ENCODE data around the gene CT45A2. TPM values are rescaled to one million over a fixed set of nuclear protein-coding genes. Genes with fewer than 3 reads are reported as not detected.
"Not testable (repeated sequence)": the region's sequence is repeated elsewhere in the genome, so short reads cannot be mapped to it uniquely, and the experiment has no call there.

The CT45A2 gene, protein sequence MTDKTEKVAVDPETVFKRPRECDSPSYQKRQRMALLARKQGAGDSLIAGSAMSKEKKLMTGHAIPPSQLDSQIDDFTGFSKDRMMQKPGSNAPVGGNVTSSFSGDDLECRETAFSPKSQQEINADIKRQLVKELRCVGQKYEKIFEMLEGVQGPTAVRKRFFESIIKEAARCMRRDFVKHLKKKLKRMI
- not detected for total RNA-seq

DNA sequence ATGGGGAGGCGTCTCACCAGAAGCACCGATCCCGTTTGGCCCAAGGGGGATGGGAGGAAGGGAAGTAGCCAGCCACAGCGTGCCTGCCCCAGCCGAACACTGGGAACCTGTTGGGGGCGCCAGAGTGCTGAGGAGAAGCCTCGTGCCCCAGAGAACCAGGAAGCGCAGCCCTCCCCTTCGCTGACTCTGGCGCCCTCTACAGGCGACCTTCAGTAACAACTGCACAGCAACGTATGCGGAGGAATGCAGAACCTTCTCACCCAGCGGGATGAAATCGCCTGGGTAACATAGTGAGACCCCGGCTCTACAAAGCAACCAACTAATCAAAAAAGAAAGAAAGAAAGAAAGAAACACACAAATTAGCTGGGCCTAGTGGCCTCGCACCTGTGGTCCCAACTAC, at the start of gene CT45A2:
CT45A2 (minus strand) TSS at position 101 of the 400 bp plus-strand sequence. CDS start 3,747 bp downstream, outside the sequence.
- DNase-seq; POLR2A ChIA-PET; H3K27me3 Mint-ChIP-seq; H3K36me3 Mint-ChIP-seq; H3K9me3 Mint-ChIP-seq; H3K27ac Mint-ChIP-seq; H3K4me3 Mint-ChIP-seq; ATAC-seq (ENCODE audit: low read depth); H3K4me1 Mint-ChIP-seq: not testable (repeated sequence)

DNA sequence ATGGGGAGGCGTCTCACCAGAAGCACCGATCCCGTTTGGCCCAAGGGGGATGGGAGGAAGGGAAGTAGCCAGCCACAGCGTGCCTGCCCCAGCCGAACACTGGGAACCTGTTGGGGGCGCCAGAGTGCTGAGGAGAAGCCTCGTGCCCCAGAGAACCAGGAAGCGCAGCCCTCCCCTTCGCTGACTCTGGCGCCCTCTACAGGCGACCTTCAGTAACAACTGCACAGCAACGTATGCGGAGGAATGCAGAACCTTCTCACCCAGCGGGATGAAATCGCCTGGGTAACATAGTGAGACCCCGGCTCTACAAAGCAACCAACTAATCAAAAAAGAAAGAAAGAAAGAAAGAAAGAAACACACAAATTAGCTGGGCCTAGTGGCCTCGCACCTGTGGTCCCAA, 34.6 kb upstream of the CT45A2 start, which contains the start of gene CT45A8:
CT45A8 (minus strand) TSS at position 101 of the 400 bp plus-strand sequence. CDS start 3,755 bp downstream, outside the sequence.
- H3K36me3 Mint-ChIP-seq; H3K4me3 Mint-ChIP-seq; H3K9me3 Mint-ChIP-seq; DNase-seq; H3K4me1 Mint-ChIP-seq; H3K27ac Mint-ChIP-seq; POLR2A ChIA-PET; H3K27me3 Mint-ChIP-seq; ATAC-seq (ENCODE audit: low read depth): not testable (repeated sequence)

DNA sequence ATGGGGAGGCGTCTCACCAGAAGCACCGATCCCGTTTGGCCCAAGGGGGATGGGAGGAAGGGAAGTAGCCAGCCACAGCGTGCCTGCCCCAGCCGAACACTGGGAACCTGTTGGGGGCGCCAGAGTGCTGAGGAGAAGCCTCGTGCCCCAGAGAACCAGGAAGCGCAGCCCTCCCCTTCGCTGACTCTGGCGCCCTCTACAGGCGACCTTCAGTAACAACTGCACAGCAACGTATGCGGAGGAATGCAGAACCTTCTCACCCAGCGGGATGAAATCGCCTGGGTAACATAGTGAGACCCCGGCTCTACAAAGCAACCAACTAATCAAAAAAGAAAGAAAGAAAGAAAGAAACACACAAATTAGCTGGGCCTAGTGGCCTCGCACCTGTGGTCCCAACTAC, 17.4 kb upstream of the CT45A2 start, which contains the start of gene CT45A7:
CT45A7 (minus strand) TSS at position 101 of the 400 bp plus-strand sequence. CDS start 3,747 bp downstream, outside the sequence.
- H3K27me3 Mint-ChIP-seq; H3K36me3 Mint-ChIP-seq; DNase-seq; H3K9me3 Mint-ChIP-seq; POLR2A ChIA-PET; H3K27ac Mint-ChIP-seq; ATAC-seq (ENCODE audit: low read depth); H3K4me1 Mint-ChIP-seq; H3K4me3 Mint-ChIP-seq: not testable (repeated sequence)

DNA sequence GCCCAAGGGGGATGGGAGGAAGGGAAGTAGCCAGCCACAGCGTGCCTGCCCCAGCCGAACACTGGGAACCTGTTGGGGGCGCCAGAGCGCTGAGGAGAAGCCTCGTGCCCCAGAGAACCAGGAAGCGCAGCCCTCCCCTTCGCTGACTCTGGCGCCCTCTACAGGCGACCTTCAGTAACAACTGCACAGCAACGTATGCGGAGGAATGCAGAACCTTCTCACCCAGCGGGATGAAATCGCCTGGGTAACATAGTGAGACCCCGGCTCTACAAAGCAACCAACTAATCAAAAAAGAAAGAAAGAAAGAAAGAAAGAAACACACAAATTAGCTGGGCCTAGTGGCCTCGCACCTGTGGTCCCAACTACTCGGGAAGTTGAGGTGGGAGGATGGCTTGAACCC, 17.1 kb downstream of the CT45A2 start, which contains the start of gene CT45A6:
CT45A6 (minus strand) TSS at position 101 of the 400 bp plus-strand sequence. CDS start 3,794 bp downstream, outside the sequence.
- ATAC-seq (ENCODE audit: low read depth); H3K27ac Mint-ChIP-seq; H3K36me3 Mint-ChIP-seq; POLR2A ChIA-PET; H3K27me3 Mint-ChIP-seq; H3K9me3 Mint-ChIP-seq; DNase-seq; H3K4me3 Mint-ChIP-seq; H3K4me1 Mint-ChIP-seq: not testable (repeated sequence)

DNA sequence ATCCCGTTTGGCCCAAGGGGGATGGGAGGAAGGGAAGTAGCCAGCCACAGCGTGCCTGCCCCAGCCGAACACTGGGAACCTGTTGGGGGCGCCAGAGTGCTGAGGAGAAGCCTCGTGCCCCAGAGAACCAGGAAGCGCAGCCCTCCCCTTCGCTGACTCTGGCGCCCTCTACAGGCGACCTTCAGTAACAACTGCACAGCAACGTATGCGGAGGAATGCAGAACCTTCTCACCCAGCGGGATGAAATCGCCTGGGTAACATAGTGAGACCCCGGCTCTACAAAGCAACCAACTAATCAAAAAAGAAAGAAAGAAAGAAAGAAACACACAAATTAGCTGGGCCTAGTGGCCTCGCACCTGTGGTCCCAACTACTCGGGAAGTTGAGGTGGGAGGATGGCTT, 34.4 kb downstream of the CT45A2 start, which contains the start of gene CT45A5:
CT45A5 (minus strand) TSS at position 101 of the 400 bp plus-strand sequence. CDS start 3,774 bp downstream, outside the sequence.
- DNase-seq; ATAC-seq (ENCODE audit: low read depth); H3K36me3 Mint-ChIP-seq; H3K4me1 Mint-ChIP-seq; H3K4me3 Mint-ChIP-seq; H3K27ac Mint-ChIP-seq; H3K9me3 Mint-ChIP-seq; POLR2A ChIA-PET; H3K27me3 Mint-ChIP-seq: not testable (repeated sequence)

DNA sequence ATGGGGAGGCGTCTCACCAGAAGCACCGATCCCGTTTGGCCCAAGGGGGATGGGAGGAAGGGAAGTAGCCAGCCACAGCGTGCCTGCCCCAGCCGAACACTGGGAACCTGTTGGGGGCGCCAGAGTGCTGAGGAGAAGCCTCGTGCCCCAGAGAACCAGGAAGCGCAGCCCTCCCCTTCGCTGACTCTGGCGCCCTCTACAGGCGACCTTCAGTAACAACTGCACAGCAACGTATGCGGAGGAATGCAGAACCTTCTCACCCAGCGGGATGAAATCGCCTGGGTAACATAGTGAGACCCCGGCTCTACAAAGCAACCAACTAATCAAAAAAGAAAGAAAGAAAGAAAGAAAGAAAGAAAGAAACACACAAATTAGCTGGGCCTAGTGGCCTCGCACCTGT, 51.7 kb downstream of the CT45A2 start, which contains the start of gene CT45A3:
CT45A3 (minus strand) TSS at position 101 of the 400 bp plus-strand sequence. CDS start 3,747 bp downstream, outside the sequence.
- ATAC-seq (ENCODE audit: low read depth); H3K27me3 Mint-ChIP-seq; H3K9me3 Mint-ChIP-seq; H3K36me3 Mint-ChIP-seq; H3K4me3 Mint-ChIP-seq; POLR2A ChIA-PET; H3K4me1 Mint-ChIP-seq; DNase-seq; H3K27ac Mint-ChIP-seq: not testable (repeated sequence)

Other genes with a start within 250 kb of the CT45A2 start
- not detected for gene CT45A1, start 106.4 kb downstream of the CT45A2 start, total RNA-seq
- gene CT45A3, start 51.8 kb downstream of the CT45A2 start, total RNA-seq = not detected
- gene CT45A5, start 34.5 kb downstream of the CT45A2 start, total RNA-seq = not detected
- gene CT45A6, start 17.2 kb downstream of the CT45A2 start, total RNA-seq = not detected
- not detected for gene CT45A7, start 17.3 kb upstream of the CT45A2 start, total RNA-seq
- gene CT45A8, start 34.5 kb upstream of the CT45A2 start, total RNA-seq = not detected
- not detected for gene CT45A9, start 51.8 kb upstream of the CT45A2 start, total RNA-seq
- not detected for gene CT45A10, start 73.4 kb upstream of the CT45A2 start, total RNA-seq
- not detected for gene SAGE1, start 73.7 kb upstream of the CT45A2 start, total RNA-seq
- gene MMGT1, start 154.0 kb upstream of the CT45A2 start, total RNA-seq = 10 to 100 TPM; 17.5 to 18.7 TPM
- gene SLC9A6, start 165.4 kb upstream of the CT45A2 start, total RNA-seq = 10 to 100 TPM; 14.6 to 17.3 TPM